HG03039 (cell line): ENCODE data around the gene CLDN5.

Experiments
- ATAC-seq: cut with Tn5 transposase; IDR thresholded peaks from one replicate; pipeline ENCODE4 v1.9.1; 2021; ENCODE audit warnings: mild to moderate bottlenecking, moderate library complexity; ENCODE audit not compliant: unreplicated experiment

CLDN5 gene

DNA sequence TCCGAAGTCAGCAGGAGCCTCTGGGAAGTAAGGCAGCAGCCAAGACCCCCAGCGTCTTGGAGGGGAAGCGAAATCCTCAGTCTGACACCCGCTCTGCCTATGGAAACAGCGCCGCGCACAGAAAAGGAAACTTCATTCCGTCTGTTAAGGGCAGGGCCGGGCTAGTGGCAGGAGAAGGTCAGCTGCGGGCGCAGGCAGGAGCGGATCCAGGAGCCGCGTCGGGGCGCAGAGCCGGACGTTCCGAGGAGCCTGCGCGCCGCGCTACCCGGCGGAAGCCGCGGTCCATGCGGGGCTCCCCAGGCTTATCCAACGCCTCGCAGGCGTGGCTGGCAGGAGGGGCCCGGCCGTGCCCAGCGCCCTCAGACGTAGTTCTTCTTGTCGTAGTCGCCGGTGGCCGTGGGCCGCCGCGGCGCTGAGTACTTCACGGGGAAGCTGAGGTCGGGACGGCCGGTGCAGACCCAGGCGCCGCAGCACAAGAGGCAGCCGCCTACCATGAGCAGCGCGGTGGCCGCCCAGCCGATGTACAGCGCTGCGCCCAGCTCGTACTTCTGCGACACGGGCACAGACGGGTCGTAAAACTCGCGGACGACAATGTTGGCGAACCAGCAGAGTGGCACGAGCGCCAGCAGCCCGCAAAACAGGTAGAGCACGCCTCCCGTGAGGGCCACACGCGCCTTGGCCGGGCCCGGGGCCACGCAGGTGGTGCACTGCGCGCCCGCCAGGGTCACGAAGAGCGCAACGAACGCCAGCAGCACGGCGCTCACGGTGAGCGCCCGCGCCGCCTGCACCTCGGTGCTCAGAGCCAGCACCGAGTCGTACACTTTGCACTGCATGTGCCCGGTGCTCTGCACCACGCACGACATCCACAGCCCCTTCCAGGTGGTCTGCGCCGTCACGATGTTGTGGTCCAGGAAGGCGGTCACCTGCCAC lies 705 bp downstream of the CLDN5 start:
- ATAC-seq = no peak

DNA sequence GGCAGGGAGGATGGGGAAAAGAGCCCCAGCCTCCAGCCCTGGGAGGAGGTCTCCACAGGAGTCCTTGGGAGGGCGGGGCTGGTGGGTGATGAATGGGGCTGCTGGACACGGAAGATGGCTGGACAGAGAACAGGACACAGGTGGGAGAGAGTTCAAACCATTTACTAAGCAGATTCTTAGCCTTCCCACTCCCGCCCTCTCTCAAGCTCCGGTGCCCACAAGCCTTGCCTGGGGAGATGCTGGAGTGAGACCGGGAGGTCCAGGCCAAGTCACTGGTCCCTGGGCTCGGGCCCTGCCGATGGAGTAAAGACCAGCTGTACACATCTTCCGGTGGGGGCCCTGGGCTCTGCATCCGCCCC lies 1.4 kb downstream of the CLDN5 start:
- no peak for ATAC-seq

DNA sequence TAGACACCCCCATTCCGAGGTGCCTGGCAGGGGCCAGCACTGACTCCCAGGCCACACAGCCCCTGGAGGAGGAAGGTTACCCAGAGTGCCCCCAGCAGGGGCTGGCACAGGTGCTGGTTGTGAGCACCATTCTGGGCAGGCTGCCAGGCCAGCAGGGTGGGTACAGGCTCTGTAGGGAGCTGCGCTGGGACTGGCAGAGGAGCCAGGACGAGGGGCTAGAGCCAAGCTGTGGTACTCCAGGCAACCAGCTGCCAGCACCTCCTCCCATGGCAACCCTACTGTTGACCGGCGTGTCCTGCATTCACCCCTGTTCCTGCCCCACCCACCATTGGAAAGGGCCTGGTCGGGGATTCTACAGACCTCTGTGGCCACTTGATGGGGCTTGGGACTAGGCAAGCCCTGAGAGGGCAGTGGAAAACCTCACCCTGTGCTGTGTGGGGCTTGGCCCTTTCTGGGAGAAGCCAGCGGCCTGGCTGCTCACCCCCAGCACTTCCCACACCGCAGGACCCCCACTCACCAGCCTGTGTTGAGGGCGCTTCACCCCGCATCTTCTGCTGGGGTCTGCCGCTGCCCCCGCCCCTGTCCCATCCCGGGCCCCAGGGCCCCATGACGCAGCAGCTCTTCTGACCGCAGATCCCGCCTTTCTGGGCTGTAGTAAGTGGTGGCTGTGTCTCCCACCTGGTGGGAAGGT lies 1.9 kb downstream of the CLDN5 start:
- ATAC-seq = no peak

DNA sequence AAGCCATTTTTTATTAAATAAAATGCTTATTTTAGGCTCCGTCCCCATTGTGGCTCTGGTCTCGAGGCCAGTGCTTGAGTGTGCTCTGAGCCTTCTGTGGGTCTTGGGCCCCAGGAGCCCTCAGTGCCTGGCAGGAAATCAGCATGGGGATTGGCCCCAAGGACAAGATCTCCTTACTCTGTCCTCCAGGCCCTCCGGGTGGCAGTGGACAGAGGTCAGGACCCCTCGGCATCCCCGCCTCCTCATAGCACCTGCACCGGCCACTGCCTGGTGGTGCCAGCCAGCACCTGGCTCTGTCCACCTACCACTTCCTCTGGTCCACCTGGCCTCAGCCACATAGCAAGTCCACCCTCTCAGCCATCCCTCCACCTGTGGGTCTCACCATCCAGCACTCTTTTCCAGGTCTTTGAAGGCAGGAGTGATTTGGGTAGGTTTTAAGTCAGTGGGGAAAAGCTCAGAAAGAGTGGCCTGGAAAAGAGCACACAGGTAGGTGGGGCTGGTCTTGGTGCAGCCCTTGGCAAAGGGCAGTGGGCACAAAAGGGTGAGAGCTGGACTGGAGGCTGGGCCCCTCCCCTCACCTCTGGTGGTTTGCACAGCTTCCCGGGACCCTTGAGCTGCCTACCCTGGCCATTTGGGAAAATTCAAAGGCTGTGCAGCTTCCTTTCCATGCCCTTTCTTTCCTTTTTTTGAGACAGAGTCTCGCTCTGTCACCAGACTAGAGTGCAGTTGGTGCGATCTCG lies 3.5 kb downstream of the CLDN5 start:
- ATAC-seq = no peak

DNA sequence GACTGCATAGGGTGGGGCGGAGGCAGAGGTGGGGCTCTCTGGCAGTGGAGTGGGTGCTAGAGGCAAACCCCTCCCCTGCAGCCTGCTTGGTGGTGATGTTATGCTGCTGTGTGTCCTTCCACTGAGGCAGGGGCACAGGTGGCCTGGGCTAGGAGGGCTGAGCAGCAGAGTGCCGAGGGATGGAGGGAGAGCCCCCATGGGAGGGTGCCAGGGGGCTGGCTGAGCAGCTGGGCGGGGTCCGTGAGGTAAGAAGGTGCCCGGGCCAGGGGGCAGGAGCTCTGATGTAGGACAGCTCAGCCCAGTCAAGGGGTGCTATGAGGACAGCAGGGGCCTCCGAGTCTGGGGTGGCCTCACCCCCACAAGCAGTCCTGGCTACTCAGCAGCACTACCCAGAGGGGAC lies 4.2 kb downstream of the CLDN5 start:
- ATAC-seq = no peak

DNA sequence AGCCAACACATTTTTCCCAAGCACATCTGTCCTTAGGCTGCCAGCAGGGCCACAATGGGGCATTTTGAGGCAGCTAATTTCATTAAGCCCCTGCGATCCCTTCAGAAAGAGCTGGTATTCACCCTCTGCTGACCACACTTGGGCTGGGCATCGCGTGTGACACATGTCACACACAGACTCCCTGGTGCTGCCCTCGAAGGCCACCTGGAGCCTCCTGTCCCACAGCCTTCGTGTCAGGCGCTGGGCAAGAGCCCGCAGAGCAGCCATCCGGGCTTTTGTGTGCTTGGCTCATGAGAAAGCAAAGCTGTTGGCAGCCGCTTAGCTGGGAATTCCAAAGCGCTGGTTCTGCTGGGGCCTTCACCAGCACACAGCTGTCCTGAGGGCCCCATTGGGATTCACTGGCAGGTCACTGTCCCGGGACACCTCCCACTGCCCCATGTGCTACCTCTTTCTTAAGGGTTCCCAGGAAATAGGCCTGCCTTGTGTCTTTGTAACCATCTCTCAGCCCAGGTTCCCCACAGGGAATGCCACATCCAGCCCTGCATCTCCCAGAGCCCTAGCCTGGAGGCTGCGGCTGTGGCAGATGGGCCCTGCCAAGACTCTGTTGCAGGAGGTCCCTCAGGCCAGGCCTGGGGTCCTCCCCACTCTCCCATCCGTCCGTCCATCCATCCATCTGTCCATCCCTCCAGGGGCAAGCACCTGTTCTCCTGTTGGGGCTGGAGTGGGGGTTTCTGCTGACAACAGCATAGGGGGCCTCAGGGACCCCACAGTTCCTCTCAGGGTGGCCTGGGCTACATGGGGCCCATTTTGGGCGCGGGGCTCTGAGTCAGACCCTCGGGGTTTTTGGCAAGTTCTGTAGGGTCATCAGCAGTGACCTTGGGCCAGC lies 4.9 kb downstream of the CLDN5 start:
- no peak for ATAC-seq

DNA sequence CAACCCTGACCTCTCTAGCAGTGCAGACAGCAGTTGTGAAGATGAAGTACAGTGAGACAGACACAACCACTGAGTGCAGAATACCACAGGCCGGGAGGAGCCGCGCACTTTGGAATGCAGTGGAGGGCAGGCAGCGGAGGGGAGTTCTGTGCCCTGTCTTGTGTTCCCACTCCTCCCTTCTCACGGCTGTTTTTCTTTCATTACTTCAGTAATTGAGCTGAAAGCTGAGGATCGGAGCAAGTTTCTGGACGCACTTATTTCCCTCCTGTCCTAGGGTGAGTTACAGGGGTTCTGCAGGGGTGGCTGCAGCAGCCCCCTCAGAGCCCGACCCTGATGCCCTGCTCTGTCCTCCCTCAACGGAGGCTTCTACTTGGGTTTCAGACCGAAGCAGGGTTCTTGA lies 5.6 kb downstream of the CLDN5 start:
- no peak for ATAC-seq

DNA sequence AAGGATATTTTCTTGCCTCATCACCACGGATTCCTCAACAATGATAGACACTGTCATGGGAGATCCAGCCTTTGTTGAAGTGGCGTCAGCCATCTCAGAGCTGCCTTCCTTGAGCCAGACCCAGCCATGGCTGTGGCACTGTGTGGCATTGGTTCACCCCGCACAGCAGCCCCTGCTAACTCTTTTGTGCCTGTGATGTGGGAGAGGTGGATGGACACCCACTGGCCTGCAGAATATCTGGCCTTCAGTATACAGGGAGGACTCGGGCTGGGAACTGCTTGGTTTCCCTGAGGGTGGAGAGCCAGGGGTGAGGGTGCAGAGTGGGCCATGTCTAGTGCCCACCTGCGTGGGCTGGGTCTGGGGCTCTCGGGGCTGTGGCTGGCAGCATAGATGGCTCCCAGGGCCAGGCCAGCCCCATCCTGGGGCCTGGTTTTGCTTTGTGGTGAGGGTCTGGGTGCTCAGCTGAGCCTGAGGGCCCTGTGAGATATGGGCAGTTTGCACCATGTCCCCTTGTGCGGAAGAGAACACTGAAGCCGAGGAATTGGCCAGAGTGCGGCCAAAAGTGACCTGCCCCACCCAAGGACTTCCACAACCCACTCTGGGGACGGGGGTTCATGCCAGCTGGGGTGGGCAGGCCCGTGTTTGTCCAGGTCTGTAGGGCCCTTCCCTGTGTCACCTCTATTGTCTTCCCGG lies 6.1 kb downstream of the CLDN5 start:
- ATAC-seq = no peak

DNA sequence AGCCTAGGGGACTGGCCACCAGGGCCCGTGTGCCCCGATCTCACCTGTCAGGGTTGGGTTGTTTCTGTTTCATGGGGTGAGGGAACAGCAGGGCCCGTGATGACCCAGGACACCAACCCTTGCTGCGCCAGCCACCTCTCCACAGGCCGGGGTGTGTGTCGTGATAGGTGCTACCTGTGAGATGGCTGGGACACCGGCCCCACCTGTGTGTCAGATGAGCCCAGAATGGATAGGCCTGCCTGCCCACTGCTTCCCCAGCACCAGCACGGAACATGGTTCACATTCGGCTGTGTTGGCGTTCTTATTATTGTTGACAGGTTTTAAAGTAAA lies 7.1 kb downstream of the CLDN5 start:
- ATAC-seq = no peak

DNA sequence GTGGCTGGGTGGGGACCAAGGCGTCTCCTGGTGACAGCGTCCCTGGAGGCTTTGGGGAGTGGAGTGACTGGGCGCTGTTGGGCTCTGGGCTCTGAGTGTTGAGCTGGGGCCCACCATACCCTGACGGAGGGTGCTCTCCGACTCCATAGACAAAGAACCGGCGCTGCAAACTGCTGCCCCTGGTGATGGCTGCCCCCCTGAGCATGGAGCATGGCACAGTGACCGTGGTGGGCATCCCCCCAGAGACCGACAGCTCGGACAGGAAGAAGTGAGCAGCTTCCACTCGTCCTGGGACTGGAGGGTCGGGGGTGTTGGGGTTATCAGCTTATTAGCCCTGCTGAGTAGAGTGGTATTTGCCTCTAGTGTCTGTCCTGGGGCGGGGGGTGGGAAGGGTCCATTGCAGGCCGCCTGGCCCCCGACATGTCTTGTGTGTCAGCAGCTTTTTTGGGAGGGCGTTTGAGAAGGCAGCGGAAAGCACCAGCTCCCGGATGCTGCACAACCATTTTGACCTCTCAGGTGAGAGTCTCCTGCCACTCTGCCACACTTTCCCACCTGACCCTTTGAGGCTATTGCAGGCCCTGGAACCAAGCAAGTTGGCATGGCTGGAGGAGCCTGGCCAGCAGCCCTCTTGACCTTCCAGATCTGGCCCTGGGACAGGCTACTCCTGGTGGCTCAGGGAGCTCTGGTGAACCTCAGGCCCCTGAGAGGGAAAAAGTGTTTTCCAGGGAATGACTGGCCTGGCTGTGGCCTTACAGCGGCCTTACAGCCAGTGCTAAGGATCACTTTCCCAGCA lies 7.6 kb downstream of the CLDN5 start:
- no peak for ATAC-seq

DNA sequence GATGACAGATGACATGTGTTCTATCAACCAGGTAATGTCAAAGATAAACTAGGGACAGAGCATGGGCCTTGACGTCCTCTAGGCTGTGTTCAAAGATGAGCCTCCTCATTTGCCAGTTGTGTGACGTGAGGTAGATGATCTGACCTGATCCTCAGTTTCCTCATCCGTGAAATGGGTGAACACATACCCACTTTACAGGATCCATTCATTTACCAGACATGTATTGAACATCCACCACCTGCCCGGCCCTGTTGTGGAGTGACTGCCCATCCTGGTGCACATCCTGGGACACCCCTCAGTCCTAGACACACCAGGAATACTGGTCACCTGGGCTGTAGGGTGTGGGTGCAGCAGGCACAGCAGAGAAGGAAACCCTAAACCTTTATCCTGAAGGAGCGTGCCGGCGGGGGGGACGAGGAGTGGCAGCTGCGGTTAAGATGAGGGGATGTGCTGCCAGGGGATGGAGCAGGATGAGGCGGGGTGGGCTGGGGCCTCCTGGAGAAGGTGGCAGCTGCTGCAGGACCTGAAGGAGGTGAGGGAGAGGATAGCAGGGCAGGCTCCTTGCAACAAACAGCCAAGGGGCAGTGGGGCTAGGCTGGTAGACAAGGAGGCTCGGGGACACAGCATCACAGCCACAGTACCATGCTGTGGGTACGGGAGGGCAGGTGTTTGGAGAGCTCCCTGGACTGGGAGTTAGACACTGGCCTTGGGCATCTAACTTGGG lies 8.4 kb downstream of the CLDN5 start:
- ATAC-seq = no peak

DNA sequence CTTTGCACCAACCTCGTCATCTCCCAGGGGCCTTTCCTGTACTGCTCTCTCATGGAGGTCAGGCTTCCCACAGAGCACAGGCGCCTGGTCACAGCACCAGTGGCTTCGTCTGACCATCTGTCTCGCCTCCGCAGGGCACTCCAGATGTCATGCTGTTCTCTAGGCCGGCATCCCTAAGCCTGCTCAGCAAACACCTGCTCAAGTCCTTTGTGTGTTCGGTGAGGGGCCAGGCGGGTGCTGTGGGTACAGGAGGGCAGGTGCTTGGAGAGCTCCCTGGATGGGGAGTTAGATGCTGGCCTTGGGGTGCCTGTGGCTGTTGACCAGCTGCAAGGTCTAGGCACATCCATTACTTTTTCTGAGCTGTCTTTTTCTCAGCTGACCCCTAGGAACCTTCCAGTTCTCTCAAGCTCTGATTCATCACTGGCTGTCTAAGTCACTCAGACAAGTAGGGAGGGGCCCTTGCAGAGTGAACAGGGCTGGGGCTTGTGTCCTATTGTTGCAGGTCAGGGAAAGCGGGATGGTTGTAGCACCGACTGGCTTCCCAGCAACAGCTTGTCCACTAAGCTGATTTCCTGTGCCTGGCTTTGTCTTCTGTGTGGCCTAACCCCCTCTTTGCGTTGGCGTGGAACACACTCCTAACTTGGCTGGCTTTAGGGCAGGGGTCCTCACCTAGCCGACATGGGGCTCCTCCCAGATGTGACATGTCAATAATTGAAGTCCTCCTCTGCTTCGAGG lies 9.2 kb downstream of the CLDN5 start:
- no peak for ATAC-seq

DNA sequence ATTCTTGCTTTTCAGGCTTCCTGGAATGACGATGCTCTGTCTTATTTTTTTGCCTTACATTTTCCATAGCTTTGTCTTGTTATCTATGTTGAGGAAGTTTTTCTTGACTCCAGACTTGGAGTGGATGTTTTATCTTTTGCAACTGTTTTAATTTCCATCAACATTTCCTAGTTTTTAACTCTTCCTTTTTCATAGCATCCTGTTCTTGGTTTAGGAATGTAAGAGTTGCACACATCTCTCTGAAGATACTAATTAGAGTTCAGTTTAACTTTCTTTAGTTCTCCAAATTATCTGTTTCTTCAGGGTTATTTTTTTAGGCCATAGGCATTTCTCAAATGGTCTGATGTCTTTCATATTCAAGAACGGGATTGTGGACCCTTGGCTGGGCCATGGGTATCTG lies 10.4 kb downstream of the CLDN5 start:
- no peak for ATAC-seq

DNA sequence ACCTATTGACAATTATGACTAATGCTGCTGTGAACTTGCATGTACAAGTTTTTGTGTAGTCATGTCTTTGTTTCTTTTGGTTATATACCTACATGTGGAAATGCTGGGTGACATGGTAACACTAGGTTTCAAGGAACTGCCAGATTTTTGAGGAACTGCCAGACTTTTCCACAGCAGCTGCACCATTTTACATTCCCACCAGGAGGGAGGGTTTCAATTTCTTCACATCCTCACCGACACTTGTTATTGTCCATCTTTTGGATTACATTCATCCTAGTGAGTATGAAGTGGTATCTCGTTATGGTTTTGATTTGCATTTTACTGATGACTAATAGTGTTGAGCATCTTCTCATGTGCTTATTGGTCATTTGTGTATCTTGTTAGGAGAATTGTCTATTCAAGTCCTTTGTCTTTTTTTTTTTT lies 13.3 kb downstream of the CLDN5 start:
- ATAC-seq = no peak

DNA sequence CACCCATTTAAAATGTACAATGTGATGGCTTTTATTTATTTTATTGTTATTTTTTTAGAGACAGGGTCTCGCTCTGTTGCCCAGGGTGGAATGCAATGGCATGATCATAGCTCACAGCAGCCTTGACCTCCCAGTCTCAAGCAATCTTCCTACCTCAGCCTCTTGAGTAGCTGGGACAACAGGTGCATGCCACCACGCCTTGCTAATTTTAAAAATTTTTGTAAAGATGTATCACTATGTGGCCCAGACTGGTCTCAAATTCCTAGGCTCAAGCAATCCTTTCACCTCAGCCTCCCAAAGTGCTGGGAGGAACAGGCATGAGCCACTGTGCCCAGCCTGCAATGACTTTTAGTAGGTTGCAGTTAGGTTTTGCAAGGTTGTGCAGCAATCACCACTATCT lies 14.3 kb downstream of the CLDN5 start:
- no peak for ATAC-seq

DNA sequence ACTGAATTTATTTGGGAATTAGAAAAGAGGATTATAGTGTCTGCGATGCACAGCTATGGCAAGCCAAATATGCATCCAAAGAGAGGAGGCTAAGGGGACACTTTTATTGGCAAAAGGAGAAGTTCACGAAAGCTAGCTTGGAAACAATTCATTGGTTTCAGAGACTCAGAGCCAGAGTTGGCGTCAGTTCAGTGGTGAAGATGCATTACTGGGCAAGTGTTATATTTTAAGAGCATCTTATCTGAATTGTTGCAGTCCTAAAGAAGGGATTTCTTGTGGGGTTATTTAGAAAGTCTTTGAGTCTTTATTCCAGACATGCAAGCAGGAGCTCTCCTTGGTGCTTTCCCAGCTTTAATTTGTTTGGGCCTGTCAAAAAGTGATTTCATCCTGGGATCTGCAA lies 15.0 kb downstream of the CLDN5 start:
- ATAC-seq = no peak

DNA sequence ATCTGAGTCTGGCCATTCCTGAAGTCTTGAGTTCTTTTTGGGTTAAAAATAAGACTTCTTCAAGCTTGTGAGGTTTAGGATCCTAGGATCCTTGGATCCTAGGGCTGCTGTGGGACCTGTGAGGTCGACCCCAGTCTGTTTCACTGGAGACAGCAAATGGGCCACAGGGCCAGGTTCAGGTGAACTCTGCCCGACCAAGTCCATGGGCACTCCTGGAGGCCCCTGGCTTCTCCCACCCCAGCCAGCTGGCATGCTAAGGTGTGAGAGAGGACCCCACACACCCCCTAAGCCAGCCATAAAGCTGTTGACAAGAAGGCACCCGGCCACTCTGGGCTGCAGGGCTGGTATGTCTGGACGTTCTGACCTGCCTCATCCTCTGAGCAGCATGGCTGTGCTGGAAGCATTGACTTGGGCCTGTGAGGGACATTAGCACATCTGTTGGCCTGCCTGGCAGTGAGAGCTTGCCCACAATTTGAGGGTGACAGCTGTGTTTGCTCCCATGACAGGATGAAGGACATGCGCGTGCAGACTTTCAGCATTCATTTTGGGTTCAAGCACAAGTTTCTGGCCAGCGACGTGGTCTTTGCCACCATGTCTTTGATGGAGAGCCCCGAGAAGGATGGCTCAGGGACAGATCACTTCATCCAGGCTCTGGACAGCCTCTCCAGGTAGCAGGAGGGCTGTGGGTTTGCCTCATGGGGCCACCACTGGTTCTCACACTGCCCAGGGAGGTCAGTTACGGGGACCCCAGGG lies 16.0 kb downstream of the CLDN5 start:
- ATAC-seq = no peak

DNA sequence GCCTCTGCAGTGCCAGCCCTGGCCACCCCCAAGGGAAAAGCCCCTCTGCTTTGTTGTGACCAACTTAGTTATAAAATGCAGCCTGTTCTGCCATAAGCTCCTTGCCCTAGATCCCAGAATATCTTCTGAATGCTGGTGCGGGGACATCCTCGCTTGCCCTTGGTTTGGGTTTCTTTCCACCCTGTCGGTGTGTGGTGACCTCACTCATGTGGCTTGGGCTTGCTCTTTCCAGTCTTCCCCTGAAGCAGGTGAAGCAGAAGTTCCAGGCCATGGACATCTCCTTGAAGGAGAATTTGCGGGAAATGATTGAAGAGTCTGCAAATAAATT lies 16.7 kb downstream of the CLDN5 start:
- no peak for ATAC-seq
